22Rv1 (cell line): ENCODE results near the gene FAM236A.
"Not testable (repeated sequence)": the region's sequence is repeated elsewhere in the genome, so short reads cannot be mapped to it uniquely, and the experiment has no call there.

Experiments
- ZFX ChIP-seq: fragments of 450-650 bp; IDR thresholded peaks from 2 replicates; pipeline ENCODE4 v1.6.1; 2017; ENCODE audit warnings: antibody characterized with exemption, borderline replicate concordance
- TF ChIP-seq, protein P1 (sequence below): fragments of 450-650 bp; IDR thresholded peaks from 2 replicates; pipeline ENCODE4 v1.5.1; 2017; ENCODE audit warnings: mild to moderate bottlenecking

DNA sequence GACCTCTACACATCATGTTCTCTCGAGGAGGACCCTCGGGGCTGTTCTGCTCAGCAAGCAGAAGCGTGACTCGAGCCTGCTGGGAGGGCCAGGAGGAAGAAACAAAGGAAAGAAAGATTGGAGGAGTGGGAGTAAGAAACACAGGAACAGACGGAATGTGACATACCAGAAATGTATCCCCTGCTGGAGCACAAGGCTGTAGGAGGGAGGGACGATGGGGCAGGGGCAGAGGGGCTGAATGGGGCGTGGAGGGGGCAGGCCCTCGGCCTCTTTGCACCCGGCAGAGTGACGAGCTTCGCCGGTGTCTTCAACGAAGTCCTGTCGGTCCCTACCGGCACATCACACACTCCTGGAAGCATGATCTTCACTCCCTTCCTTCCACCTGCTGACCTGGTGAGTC, at the start of gene FAM236A:
- TF ChIP-seq, protein P1, sequence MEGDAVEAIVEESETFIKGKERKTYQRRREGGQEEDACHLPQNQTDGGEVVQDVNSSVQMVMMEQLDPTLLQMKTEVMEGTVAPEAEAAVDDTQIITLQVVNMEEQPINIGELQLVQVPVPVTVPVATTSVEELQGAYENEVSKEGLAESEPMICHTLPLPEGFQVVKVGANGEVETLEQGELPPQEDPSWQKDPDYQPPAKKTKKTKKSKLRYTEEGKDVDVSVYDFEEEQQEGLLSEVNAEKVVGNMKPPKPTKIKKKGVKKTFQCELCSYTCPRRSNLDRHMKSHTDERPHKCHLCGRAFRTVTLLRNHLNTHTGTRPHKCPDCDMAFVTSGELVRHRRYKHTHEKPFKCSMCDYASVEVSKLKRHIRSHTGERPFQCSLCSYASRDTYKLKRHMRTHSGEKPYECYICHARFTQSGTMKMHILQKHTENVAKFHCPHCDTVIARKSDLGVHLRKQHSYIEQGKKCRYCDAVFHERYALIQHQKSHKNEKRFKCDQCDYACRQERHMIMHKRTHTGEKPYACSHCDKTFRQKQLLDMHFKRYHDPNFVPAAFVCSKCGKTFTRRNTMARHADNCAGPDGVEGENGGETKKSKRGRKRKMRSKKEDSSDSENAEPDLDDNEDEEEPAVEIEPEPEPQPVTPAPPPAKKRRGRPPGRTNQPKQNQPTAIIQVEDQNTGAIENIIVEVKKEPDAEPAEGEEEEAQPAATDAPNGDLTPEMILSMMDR, result not testable (repeated sequence)
- not testable (repeated sequence) for TF ChIP-seq ZFX
